GM19239 (cell line): ENCODE data around the gene ARL15.

ENCODE experiments used
- DNase-seq: peaks from one replicate; pipeline ENCODE4 v3.0.0; 2011; ENCODE audit warnings: low spot score; ENCODE audit not compliant: insufficient read length
- FAIRE-seq: peaks from 2 replicates; lab custom pipeline; 2011; peaks lifted over from hg19 to GRCh38; lab: Jason Lieb, UNC

Gene ARL15

GRCh38 chr5:54291498-54291897 lies 18.9 kb downstream of the ARL15 start:
- DNase-seq (no peak), FAIRE-seq (no peak)

GRCh38 chr5:54289769-54290168 lies 20.6 kb downstream of the ARL15 start:
- no peak for FAIRE-seq

GRCh38 chr5:54288568-54289217 lies 21.7 kb downstream of the ARL15 start:
- no peak for FAIRE-seq

More at GRCh38 chr5:54289769-54290168, 20.6 kb downstream of the ARL15 start:
- DNase-seq: no peak

GRCh38 chr5:54285686-54286085 lies 24.7 kb downstream of the ARL15 start:
- FAIRE-seq: no peak
- DNase-seq: no peak

More at GRCh38 chr5:54288568-54289217, 21.7 kb downstream of the ARL15 start:
- DNase-seq: no peak

- FAIRE-seq (no peak), DNase-seq (no peak)
Observed at GRCh38 chr5:54284586-54284985, 25.8 kb downstream of the ARL15 start.

GRCh38 chr5:54282876-54283275 lies 27.5 kb downstream of the ARL15 start:
- FAIRE-seq (no peak), DNase-seq (no peak)

GRCh38 chr5:54281960-54282692 lies 28.2 kb downstream of the ARL15 start:
- FAIRE-seq (no peak), DNase-seq (no peak)

- FAIRE-seq: no peak
- no peak for DNase-seq
Observed at GRCh38 chr5:54279960-54280359, 30.4 kb downstream of the ARL15 start.

- DNase-seq (no peak), FAIRE-seq (no peak)
Observed at GRCh38 chr5:54278979-54279717, 31.2 kb downstream of the ARL15 start.

GRCh38 chr5:54278036-54278830 lies 32.1 kb downstream of the ARL15 start:
- no peak for FAIRE-seq

GRCh38 chr5:54276048-54276447 lies 34.3 kb downstream of the ARL15 start:
- FAIRE-seq (no peak), DNase-seq (no peak)

More at GRCh38 chr5:54278036-54278830, 32.1 kb downstream of the ARL15 start:
- no peak for DNase-seq

- DNase-seq (no peak), FAIRE-seq (no peak)
Observed at GRCh38 chr5:54275361-54275760, 35.0 kb downstream of the ARL15 start.

- FAIRE-seq: no peak
- no peak for DNase-seq
Observed at GRCh38 chr5:54274944-54275343, 35.4 kb downstream of the ARL15 start.

GRCh38 chr5:54273715-54274114 lies 36.7 kb downstream of the ARL15 start:
- DNase-seq (no peak), FAIRE-seq (no peak)

- FAIRE-seq (no peak), DNase-seq (no peak)
Observed at GRCh38 chr5:54272746-54273145, 37.6 kb downstream of the ARL15 start.

- no peak for FAIRE-seq
- DNase-seq: no peak
Observed at GRCh38 chr5:54270326-54270725, 40.0 kb downstream of the ARL15 start.

- no peak for FAIRE-seq
Observed at GRCh38 chr5:54264574-54264973, 45.8 kb downstream of the ARL15 start.

GRCh38 chr5:54263447-54263846 lies 46.9 kb downstream of the ARL15 start:
- FAIRE-seq: no peak
- DNase-seq: no peak

More at GRCh38 chr5:54264574-54264973, 45.8 kb downstream of the ARL15 start:
- no peak for DNase-seq

GRCh38 chr5:54261596-54261995 lies 48.8 kb downstream of the ARL15 start:
- FAIRE-seq (no peak), DNase-seq (no peak)

GRCh38 chr5:54259981-54260380 lies 50.4 kb downstream of the ARL15 start:
- DNase-seq (no peak), FAIRE-seq (no peak)
